Endodermal cell (in vitro differentiated cells): ENCODE results near the gene RXRA. TPM values are rescaled to one million over a fixed set of nuclear protein-coding genes. Genes with fewer than 3 reads are reported as not detected.

Experiments used
- DNase-seq: peaks from one replicate; pipeline ENCODE4 v3.0.0-alpha.2; 2017
- H3K27ac ChIP-seq: 2 replicates; pipeline ENCODE4 v1.5.1; 2013; ENCODE audit warnings: mild to moderate bottlenecking, low read depth, low read length, moderate library complexity
- H3K27me3 ChIP-seq: 2 replicates; pipeline ENCODE4 v1.6.1; 2013; ENCODE audit warnings: mild to moderate bottlenecking, low read length, moderate library complexity; ENCODE audit not compliant: insufficient read depth, control insufficient read depth, poor library complexity, severe bottlenecking
- H3K36me3 ChIP-seq: 2 replicates; pipeline ENCODE4 v1.7.0; 2013; ENCODE audit warnings: mild to moderate bottlenecking, low read length, moderate library complexity; ENCODE audit not compliant: control insufficient read depth, insufficient read depth
- H3K4me1 ChIP-seq: one replicate; pipeline ENCODE4 v1.7.0; 2013; ENCODE audit warnings: low read length; ENCODE audit not compliant: control insufficient read depth, insufficient read depth
- H3K4me3 ChIP-seq: 2 replicates; pipeline ENCODE4 v1.5.1; 2013; ENCODE audit warnings: mild to moderate bottlenecking, low read length, moderate library complexity
- H3K9ac ChIP-seq: 2 replicates; pipeline ENCODE4 v1.6.1; 2013; ENCODE audit warnings: mild to moderate bottlenecking, low read length, moderate library complexity; ENCODE audit not compliant: poor library complexity, severe bottlenecking; ENCODE audit errors: extremely low read depth
- H3K9me3 ChIP-seq: 2 replicates; pipeline ENCODE4 v1.6.1; 2013; ENCODE audit warnings: mild to moderate bottlenecking, low read length, moderate library complexity; ENCODE audit not compliant: control insufficient read depth
- H3K27ac Mint-ChIP-seq: 2 replicates; pipeline ENCODE4 v1.8.0; 2020; ENCODE audit warnings: mixed read lengths
- H3K27me3 Mint-ChIP-seq: 2 replicates; pipeline ENCODE4 v1.8.0; 2021; ENCODE audit warnings: mild to moderate bottlenecking, mixed read lengths; ENCODE audit not compliant: insufficient read depth
- H3K36me3 Mint-ChIP-seq: 2 replicates; pipeline ENCODE4 v1.8.0; 2020; ENCODE audit warnings: low read depth, mixed read lengths
- H3K4me1 Mint-ChIP-seq: 2 replicates; pipeline ENCODE4 v1.8.0; 2020; ENCODE audit warnings: mixed read lengths
- H3K4me3 Mint-ChIP-seq: 2 replicates; pipeline ENCODE4 v1.8.0; 2020; ENCODE audit warnings: mild to moderate bottlenecking, moderate library complexity, mixed read lengths
- H3K9me3 Mint-ChIP-seq: 2 replicates; pipeline ENCODE4 v1.8.0; 2020; ENCODE audit warnings: mild to moderate bottlenecking, mixed read lengths
- CTCF ChIP-seq: fragments of 200-600 bp; sonication (generic); conservative IDR thresholded peaks from 2 replicates; pipeline ENCODE4 v1.5.0; 2021; ENCODE audit warnings: antibody characterized with exemption, mild to moderate bottlenecking
- WGBS, 2 experiments: methylation state at CpG; one replicate each; pipeline versions ENCODE4 v1.1.5 to v1.1.7; 2013; ENCODE audit warnings: missing lambda C conversion rate in 2 of 2, mixed read lengths in 1 of 2; ENCODE audit not compliant: insufficient coverage in 1 of 2, insufficient read length in 1 of 2; 5-methylcytosine and 5-hydroxymethylcytosine counted together
- total RNA-seq, 2 donors: library from RNA; stranded (reverse); fragmentation: NEBNext Ultra II Directional in 1 of 2; extraction: Animal tissue kit (Norgen Biotek cat#: 25700) in 1 of 2; gene quantifications; 2 replicates in 1 of 2; 3 replicates in 1 of 2; pipeline ENCODE4 v1.2.1, GENCODE V29; 2021

Gene RXRA
- total RNA-seq, 2 donors from 2014 or later: 58.3 to 70.6 TPM

DNA sequence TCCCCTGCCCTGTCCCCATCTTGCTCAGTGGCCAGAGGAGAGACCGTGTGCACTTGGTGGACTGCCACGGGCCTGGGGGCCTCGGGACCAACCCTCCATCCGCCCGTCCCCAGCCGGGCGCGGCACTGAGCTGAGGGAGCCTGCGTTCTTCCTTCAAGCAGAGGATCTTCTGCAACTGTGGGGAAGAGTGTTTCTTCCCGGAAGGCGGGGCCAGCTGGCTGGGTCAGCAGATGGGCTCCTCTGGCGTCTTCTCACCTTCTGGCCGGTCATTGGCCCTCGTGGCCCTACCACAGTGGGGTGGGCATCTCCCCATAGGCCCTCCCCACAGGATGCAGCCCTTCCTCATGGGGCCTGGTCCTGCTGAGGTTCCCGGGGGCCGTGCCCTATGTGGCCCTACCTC, 17.4 kb downstream of the RXRA start:
- H3K9me3 Mint-ChIP-seq: no peaks in the 10 kb centered on the region
- H3K4me3 ChIP-seq: no peak overlapping the region
- no peak overlapping the region for H3K9ac ChIP-seq
- no peak for DNase-seq
- peaks cover 2% of the 10 kb centered on the region for H3K4me1 Mint-ChIP-seq
- 94 to 96% methylated on average over 13 to 16 of the region's 16 CpGs for WGBS, 2 experiments
- no peaks in the 10 kb centered on the region for H3K36me3 Mint-ChIP-seq
- H3K27me3 Mint-ChIP-seq: no peaks in the 10 kb centered on the region
- H3K4me3 Mint-ChIP-seq: no peak overlapping the region
- H3K27ac Mint-ChIP-seq: peak overlapping the region; percentile 32
- no peak overlapping the region for H3K27ac ChIP-seq
- TF ChIP-seq CTCF: no peak
- no peaks in the 10 kb centered on the region for H3K36me3 ChIP-seq
- H3K4me1 ChIP-seq: no peaks in the 10 kb centered on the region
- H3K27me3 ChIP-seq: no peaks in the 10 kb centered on the region
- no peaks in the 10 kb centered on the region for H3K9me3 ChIP-seq

- Histone ChIP-seq H3K36me3 (no peaks in the 10 kb centered on the region), H3K9me3 (no peaks in the 10 kb centered on the region), H3K4me3 (no peak overlapping the region), H3K27me3 (no peaks in the 10 kb centered on the region), H3K4me1 (no peaks in the 10 kb centered on the region), H3K27ac (no peak overlapping the region), H3K9ac (no peak overlapping the region)
- 91 to 95% methylated on average over 7 to 17 of the region's 17 CpGs for WGBS, 2 experiments
- no peaks in the 10 kb centered on the region for H3K27me3 Mint-ChIP-seq
- H3K4me3 Mint-ChIP-seq: no peak overlapping the region
- TF ChIP-seq CTCF: peak; percentile 59
- H3K36me3 Mint-ChIP-seq: no peaks in the 10 kb centered on the region
- no peaks in the 10 kb centered on the region for H3K9me3 Mint-ChIP-seq
- DNase-seq: peak; percentile 74
- no peak overlapping the region for H3K27ac Mint-ChIP-seq
- H3K4me1 Mint-ChIP-seq: peaks cover 2% of the 10 kb centered on the region
These were observed 18.0 kb downstream of the RXRA start for GRCh38 chr9:134344068-134344799.

GRCh38 chr9:134344800-134345310, 18.6 kb downstream of the RXRA start:
- Histone ChIP-seq H3K4me3 (no peak overlapping the region), H3K27me3 (no peaks in the 10 kb centered on the region), H3K4me1 (no peaks in the 10 kb centered on the region), H3K36me3 (no peaks in the 10 kb centered on the region), H3K9ac (no peak overlapping the region), H3K27ac (no peak overlapping the region), H3K9me3 (no peaks in the 10 kb centered on the region)
- no peak overlapping the region for H3K27ac Mint-ChIP-seq
- WGBS, 2 experiments: 95 to 100% methylated on average over 5 to 14 of the region's 14 CpGs
- peaks cover 2% of the 10 kb centered on the region for H3K4me1 Mint-ChIP-seq
- H3K4me3 Mint-ChIP-seq: no peak overlapping the region
- H3K36me3 Mint-ChIP-seq: no peaks in the 10 kb centered on the region
- no peak for DNase-seq
- no peak for TF ChIP-seq CTCF
- H3K27me3 Mint-ChIP-seq: no peaks in the 10 kb centered on the region
- H3K9me3 Mint-ChIP-seq: no peaks in the 10 kb centered on the region
